Measurements from ENCODE around the gene MOB3C.
A peak's percentile ranks its signal among the peaks of the same experiment; 100 is the strongest.

Gene MOB3C

DNA sequence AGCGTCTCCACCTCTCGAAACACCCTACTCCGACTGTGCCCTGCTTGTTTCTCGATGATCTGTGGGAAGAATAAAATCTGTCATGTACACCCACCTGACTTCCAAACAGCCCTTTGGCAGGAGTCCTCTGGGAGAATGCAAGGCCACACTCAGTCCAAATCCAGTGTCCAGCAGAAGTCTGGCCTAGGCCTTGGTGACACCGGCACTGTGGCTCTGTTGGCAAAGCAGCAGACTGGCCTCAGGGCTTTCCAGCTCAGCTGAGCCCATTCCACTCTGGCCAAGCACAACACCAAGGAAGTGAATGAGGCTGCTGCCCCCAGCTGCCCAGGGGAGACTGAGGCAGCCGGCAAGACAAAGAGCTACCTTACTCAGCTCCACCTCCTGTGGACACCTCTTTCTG is 40.0 kb downstream of the MOB3C start:
- peak in 2 of 56 donors; percentile 25 to 26 for DNase-seq

GRCh38 chr1:46575778-46576177 is 40.8 kb downstream of the MOB3C start:
- no peak for DNase-seq

- DNase-seq = no peak
Measured at GRCh38 chr1:46575300-46575699, 41.3 kb downstream of the MOB3C start.

DNA sequence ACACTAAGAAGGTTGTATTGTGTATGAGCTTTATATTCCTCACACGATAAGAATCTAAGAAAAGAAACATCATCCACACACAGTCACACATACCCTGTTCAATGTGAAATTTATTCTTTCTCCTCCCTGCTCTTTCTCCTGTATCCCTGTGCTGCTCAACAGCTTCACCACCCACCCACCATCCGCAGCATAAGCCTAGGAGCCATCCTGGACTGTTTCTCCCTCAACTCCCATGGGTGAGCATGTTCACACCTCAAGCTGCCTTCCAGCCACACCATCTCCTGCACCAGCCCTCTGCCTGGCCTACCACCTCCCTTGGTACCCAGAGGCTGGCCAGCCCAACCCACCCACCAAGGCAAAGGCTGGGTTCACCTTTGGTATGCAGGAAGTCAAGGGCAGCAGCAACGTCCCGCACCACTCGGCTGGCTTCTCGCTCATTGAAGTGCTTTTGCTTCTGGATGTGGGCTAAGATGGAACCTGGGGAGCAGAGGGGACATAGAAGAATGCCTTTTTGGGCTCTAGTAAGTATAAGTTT is 44.9 kb downstream of the MOB3C start:
- peak in 1 of 56 donors; percentile 41 for DNase-seq

DNA sequence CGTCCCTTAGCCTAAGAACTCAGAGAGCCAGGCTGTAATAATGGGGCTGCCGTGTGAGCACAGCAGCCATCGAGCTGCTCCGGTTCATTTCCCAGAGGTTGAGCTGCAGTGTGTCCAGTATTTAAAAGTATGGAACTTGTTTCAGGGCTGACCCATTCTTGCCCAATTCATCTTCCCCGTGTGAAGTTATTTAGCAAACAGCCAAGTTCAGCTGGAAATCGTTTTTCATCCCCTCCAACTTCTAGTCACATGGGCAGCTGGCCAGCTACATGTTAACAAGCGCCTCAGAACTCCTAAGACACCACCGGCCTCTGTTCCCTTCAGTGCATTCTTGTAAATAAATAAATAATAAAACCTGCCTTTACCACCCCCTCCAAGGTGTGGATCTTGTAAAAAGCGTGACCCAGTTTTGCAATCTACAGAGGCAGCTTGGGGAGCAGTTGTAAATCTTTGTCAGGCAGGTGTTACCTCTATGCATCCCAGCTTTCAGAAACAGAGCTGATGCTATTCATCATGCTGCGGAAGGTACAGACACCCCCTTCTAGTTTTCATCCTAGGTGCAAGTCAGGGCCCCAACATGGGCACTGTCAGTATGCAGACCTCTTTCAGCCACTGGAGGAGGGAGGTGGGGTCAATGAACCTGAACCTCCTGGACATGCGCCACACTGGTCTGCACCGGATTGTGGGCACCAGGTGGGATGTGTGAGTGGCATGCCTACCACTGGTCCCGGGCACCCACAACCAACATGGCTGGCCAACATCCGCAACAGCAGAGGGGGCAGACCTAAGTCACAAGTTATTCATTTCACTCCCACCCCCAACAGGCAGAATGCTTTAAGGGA is 46.5 kb downstream of the MOB3C start:
- no peak for DNase-seq

- no peak for DNase-seq
Measured at GRCh38 chr1:46569116-46569515, 47.5 kb downstream of the MOB3C start.

DNA sequence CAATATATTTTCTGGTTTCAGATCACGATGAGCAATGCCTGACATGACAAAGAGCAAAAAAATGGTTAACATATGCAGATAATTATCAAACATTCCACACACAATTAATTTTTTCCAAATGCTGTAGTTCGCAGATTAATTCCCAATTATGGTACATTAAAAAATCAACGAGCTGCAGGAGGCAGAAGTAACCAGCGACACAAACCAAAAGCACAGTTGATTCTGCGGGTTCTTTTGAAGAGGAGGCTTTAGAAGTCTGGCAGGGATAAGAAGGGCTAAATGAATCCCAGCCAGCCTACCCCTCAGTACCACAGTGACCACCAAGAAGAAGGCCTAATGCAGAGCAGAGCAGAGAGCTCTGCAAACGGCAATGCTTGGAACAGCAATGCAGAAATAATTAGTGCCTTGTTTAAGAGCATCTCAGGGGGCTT is 48.1 kb downstream of the MOB3C start:
- no peak for DNase-seq

GRCh38 chr1:46563341-46563740 is 53.3 kb downstream of the MOB3C start:
- DNase-seq = no peak

DNA sequence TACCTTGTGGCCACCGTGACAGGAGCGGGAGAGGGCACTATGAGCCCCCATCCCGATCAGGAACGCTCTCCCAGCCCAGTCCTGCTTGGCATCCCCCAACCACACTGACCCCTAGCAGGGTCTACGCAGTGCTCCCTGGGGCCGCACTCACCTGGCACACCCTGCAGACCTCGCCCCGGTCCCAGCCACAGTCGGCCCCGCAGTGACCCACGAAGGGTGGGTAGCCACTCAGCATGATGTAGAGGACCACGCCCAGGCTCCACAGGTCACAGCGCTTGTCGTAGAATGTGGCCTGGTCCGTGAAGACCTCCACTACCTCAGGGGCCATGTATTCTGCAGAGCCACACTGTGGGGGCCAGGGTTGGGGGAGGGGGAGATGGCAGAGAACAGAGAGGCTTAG is 54.1 kb downstream of the MOB3C start:
- no peak for DNase-seq

DNA sequence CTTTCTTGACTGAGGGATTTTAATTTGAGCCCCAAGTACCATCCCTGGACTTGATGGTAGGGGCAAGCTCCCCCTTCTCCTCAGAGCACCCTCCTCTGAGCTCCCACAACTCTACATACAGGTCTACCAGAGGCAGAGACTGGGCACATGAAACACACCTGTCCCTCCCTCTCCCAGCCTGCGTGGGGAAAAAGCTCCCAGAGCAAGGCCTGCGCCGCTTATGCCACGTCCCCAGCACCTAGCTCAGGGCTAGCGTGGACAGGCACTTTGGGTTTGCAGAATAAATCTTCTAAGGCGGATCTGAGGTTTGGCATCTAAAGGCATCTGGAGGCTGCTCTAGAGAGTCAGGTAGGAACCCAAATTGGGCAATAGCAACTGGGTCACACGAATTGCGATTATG is 57.6 kb downstream of the MOB3C start:
- no peak for DNase-seq

GRCh38 chr1:46558141-46558963 is 58.3 kb downstream of the MOB3C start:
- DNase-seq = peak in 1 of 56 donors; percentile 17
